KMS-11 (cell line): ENCODE results near the gene FBXO24.
"Not testable (repeated sequence)": the region's sequence is repeated elsewhere in the genome, so short reads cannot be mapped to it uniquely, and the experiment has no call there.

Source experiments
- H2AFZ ChIP-seq: fragments of 200-600 bp; sonication (generic); 2 replicates; pipeline ENCODE4 v1.6.1; 2016; ENCODE audit warnings: antibody characterized with exemption, mixed run types, low read depth
- H3K27ac ChIP-seq: fragments of 200-600 bp; sonication (generic); 2 replicates; pipeline ENCODE4 v1.6.1; 2016; ENCODE audit warnings: mild to moderate bottlenecking, mixed run types
- H3K27me3 ChIP-seq: fragments of 200-600 bp; sonication (generic); 2 replicates; pipeline ENCODE4 v1.6.1; 2017; ENCODE audit warnings: mild to moderate bottlenecking, low read depth, mixed run types, moderate library complexity; ENCODE audit not compliant: insufficient read depth
- H3K36me3 ChIP-seq: fragments of 200-600 bp; sonication (generic); 2 replicates; pipeline ENCODE4 v1.6.1; 2017; ENCODE audit warnings: mild to moderate bottlenecking, mixed run types; ENCODE audit not compliant: insufficient read depth
- H3K4me1 ChIP-seq: fragments of 200-600 bp; sonication (generic); 2 replicates; pipeline ENCODE4 v1.6.1; 2016; ENCODE audit warnings: mild to moderate bottlenecking, low read depth, mixed run types; ENCODE audit not compliant: poor library complexity, severe bottlenecking
- H3K4me2 ChIP-seq: fragments of 200-600 bp; sonication (generic); 2 replicates; pipeline ENCODE4 v1.7.0; 2016; ENCODE audit warnings: mild to moderate bottlenecking, mixed run types
- H3K4me3 ChIP-seq: fragments of 200-600 bp; sonication (generic); IDR thresholded peaks from 2 replicates; pipeline ENCODE4 v1.6.1; 2017; ENCODE audit warnings: low read depth, low read length, mixed read lengths; ENCODE audit not compliant: insufficient read depth
- H3K79me2 ChIP-seq: fragments of 200-600 bp; sonication (generic); 2 replicates; pipeline ENCODE4 v1.6.1; 2016; ENCODE audit warnings: low read depth, mixed run types; ENCODE audit not compliant: insufficient read depth
- H3K9ac ChIP-seq: fragments of 200-600 bp; sonication (generic); 2 replicates; pipeline ENCODE4 v1.6.1; 2016; ENCODE audit warnings: mild to moderate bottlenecking, mixed run types
- H4K20me1 ChIP-seq: fragments of 200-600 bp; sonication (generic); 2 replicates; pipeline ENCODE4 v1.6.1; 2016; ENCODE audit warnings: mild to moderate bottlenecking, mixed run types; ENCODE audit not compliant: insufficient read depth
- TF ChIP-seq, protein P1 (sequence below): fragments of 200-600 bp; sonication (generic); conservative IDR thresholded peaks from 2 replicates; pipeline ENCODE4 v1.6.1; 2017; ENCODE audit warnings: low read depth, mild to moderate bottlenecking, antibody characterized with exemption, low read length, moderate library complexity, mixed read lengths

The FBXO24 gene

DNA sequence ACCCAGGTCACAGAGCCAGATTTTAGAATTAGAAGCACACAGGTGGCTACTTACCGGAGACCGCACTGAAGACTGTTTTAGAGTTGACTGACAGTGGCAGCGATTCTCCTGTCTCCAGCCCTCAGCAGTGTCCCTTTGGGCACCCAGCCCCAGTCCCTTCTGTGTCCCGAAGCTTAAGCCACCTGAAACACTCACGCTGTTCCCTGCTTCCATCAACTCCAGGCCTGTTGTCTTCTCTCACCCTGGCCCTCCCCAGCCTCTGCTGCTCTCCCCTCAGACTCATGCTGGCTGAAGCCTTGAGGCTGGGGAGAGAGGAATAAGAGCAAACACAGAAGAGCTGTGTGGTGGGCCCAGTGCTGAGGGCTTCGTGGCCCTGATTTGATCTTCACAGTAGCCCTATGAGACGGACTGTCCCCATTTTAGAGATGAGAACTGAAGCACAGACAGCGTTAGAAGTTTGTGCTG lies 23.0 kb upstream of the FBXO24 start:
- no peak overlapping the region for H2AFZ ChIP-seq
- H3K4me2 ChIP-seq = no peak overlapping the region
- H3K27me3 ChIP-seq = no peaks in the 10 kb centered on the region
- H3K79me2 ChIP-seq = no peaks in the 10 kb centered on the region
- H3K9ac ChIP-seq = no peak overlapping the region
- H3K4me3 ChIP-seq = no peak overlapping the region
- no peak overlapping the region for H3K27ac ChIP-seq
- H3K4me1 ChIP-seq = peaks cover 11% of the 10 kb centered on the region
- H4K20me1 ChIP-seq = no peaks in the 10 kb centered on the region
- TF ChIP-seq, protein P1, sequence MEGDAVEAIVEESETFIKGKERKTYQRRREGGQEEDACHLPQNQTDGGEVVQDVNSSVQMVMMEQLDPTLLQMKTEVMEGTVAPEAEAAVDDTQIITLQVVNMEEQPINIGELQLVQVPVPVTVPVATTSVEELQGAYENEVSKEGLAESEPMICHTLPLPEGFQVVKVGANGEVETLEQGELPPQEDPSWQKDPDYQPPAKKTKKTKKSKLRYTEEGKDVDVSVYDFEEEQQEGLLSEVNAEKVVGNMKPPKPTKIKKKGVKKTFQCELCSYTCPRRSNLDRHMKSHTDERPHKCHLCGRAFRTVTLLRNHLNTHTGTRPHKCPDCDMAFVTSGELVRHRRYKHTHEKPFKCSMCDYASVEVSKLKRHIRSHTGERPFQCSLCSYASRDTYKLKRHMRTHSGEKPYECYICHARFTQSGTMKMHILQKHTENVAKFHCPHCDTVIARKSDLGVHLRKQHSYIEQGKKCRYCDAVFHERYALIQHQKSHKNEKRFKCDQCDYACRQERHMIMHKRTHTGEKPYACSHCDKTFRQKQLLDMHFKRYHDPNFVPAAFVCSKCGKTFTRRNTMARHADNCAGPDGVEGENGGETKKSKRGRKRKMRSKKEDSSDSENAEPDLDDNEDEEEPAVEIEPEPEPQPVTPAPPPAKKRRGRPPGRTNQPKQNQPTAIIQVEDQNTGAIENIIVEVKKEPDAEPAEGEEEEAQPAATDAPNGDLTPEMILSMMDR = no peak
- H3K36me3 ChIP-seq = no peaks in the 10 kb centered on the region

DNA sequence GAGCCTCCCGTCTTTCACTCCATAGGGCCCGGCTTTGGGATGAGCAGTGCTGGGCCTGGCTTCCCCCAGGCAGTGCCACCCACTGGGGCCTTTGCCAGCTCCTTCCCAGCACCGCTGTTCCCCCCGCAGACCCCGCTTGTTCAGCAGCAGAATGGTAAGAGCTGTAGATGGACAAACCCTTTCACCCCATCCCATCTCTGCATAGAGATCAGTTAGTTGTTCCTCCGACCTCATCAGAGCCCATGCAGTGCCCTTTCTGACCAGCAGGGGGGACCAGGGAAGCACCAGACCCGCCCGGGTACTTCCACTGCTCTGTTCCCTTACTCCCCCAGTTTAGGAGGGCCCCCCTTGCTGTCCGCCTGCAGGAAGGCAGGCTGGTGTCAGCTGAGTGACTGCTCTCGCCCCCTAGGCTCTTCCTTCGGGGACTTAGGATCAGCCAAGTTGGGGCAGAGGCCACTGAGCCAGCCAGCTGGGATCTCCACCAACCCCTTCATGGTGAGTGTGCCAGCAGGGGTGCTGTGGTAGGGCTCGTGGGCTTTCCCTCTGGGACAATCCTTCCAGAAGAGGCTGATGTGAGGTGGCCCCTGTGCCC lies 22.2 kb upstream of the FBXO24 start:
- Histone ChIP-seq H3K27me3 (no peaks in the 10 kb centered on the region), H4K20me1 (no peaks in the 10 kb centered on the region), H3K4me3 (no peak overlapping the region), H3K27ac (no peak overlapping the region), H3K36me3 (no peaks in the 10 kb centered on the region), H3K79me2 (no peaks in the 10 kb centered on the region), H2AFZ (no peak overlapping the region), H3K9ac (no peak overlapping the region), H3K4me1 (peaks cover 11% of the 10 kb centered on the region), H3K4me2 (no peak overlapping the region)
- TF ChIP-seq, protein P1 = peak; percentile 96

DNA sequence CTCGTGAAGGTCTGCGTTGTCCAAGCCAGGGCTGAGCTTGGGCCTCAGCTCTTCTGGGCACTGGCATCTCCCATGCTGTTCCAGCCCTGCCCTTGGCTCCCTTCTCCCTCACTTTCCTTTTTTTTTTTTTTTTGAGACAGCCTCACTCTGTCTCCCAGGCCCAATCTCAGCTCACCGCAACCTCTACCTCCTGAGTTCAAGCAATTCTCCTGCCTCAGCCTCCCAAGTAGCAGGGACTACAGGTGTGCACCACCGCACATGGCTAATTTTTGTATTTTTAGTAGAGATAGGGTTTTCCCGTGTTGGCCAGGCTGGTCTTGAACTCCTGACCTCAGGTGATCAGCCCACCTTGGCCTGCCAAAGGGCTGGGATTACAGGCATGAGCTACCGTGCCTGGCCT lies 21.7 kb upstream of the FBXO24 start:
- H2AFZ ChIP-seq, H3K4me2 ChIP-seq, H3K36me3 ChIP-seq, H3K79me2 ChIP-seq, H3K4me1 ChIP-seq, H3K9ac ChIP-seq, H4K20me1 ChIP-seq, H3K27me3 ChIP-seq, H3K4me3 ChIP-seq, H3K27ac ChIP-seq: not testable (repeated sequence)

DNA sequence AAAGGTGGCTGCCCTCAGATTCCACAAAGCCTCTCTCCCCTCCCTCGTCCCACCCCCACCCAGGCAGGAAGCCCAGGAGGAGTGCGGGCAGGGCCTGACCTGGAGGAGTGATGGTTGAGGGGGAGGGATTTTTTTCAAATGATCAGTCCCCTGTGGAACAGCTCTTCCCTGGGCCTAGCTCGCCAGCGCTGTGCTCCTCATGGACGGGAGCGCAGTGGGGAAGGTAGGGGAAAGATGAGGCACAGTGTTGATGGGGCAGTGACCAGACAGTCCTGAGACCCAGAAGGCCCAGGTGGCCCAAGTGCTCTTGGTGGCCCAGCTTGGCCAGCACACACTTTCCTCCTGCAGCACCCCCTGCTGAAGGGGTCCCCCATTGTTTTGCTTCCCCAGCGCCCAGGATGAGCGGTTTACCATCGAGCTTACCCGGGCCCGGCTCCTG lies 21.0 kb upstream of the FBXO24 start:
- Histone ChIP-seq H3K4me3 (no peak overlapping the region), H3K4me2 (no peak overlapping the region), H3K27me3 (no peaks in the 10 kb centered on the region), H3K9ac (no peak overlapping the region), H3K36me3 (no peaks in the 10 kb centered on the region), H3K4me1 (no peaks in the 10 kb centered on the region), H2AFZ (no peak overlapping the region), H3K79me2 (no peaks in the 10 kb centered on the region), H3K27ac (no peak overlapping the region), H4K20me1 (no peaks in the 10 kb centered on the region)
- TF ChIP-seq, protein P1 = no peak

DNA sequence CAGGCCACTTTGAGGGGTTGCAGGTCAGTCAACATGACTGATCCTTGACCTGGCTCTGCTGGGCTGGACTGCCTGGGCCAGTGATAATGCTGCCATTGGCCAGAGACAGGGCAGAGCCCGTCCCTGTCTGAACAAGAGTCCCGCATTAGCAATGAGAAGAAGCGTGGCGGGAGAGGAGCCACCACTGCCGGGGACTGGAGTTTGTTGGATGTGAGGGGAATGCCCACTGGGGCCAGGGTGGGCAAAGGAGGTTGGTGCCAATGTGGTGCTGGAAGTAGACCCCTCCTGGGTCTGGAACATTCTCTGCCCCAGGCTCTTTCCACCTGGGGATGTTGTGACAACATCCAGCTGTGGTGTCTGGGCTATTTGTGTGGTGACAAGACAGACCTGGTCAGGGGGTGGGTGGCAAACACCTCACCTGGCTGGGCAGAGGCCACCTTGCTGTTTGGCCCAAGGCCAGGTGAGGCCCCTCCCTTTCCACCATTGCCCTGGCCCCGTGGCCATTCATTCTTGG lies 20.1 kb upstream of the FBXO24 start:
- no peaks in the 10 kb centered on the region for H3K4me1 ChIP-seq
- TF ChIP-seq, protein P1 = no peak
- no peak overlapping the region for H2AFZ ChIP-seq
- no peak overlapping the region for H3K4me3 ChIP-seq
- no peak overlapping the region for H3K27ac ChIP-seq
- no peaks in the 10 kb centered on the region for H3K79me2 ChIP-seq
- no peaks in the 10 kb centered on the region for H3K27me3 ChIP-seq
- H3K4me2 ChIP-seq = no peak overlapping the region
- H4K20me1 ChIP-seq = no peaks in the 10 kb centered on the region
- H3K36me3 ChIP-seq = no peaks in the 10 kb centered on the region
- H3K9ac ChIP-seq = no peak overlapping the region
